Peyer's patch (tissue), 4 donors: Measurements from ENCODE around the gene CD47. TPM values are rescaled to one million over a fixed set of nuclear protein-coding genes. Genes with fewer than 3 reads are reported as not detected.

Experiments
- DNase-seq, 3 donors: peaks; one replicate each; pipeline ENCODE4 v3.0.0-alpha.2; 2017 to 2019
- H3K27ac ChIP-seq, 4 donors: fragments of 200-600 bp; sonication (generic); one replicate each; pipeline ENCODE4 v1.5.1; 2016 to 2019
- H3K27me3 ChIP-seq, 2 donors: fragments of 200-600 bp; sonication (generic); one replicate each; pipeline ENCODE4 v1.5.1; 2019
- H3K36me3 ChIP-seq, 3 donors: fragments of 200-600 bp; sonication (generic); one replicate each; pipeline ENCODE4 v1.5.1; 2016 to 2019
- H3K4me1 ChIP-seq, 4 donors: fragments of 200-600 bp; sonication (generic); one replicate each; pipeline ENCODE4 v1.5.1; 2016 to 2019
- H3K4me3 ChIP-seq, 4 donors: fragments of 200-600 bp; sonication (generic); 1 replicate in 3 of 4; 2 replicates in 1 of 4; pipeline ENCODE4 v1.5.1; 2016 to 2019; ENCODE audit warnings: mild to moderate bottlenecking in 1 of 4
- H3K9me3 ChIP-seq, 4 donors: fragments of 200-600 bp; sonication (generic); one replicate each; pipeline ENCODE4 v1.5.1; 2016 to 2019; ENCODE audit warnings: mild to moderate bottlenecking in 1 of 4
- POLR2A ChIP-seq, 2 donors: fragments of 450-650 bp; IDR thresholded peaks; one replicate each; pipeline ENCODE4 v1.5.1; 2017; ENCODE audit warnings: antibody characterized with exemption in 2 of 2, mild to moderate bottlenecking in 2 of 2, moderate library complexity in 2 of 2
- total RNA-seq, 4 donors: library from RNA; depleted of rRNA; stranded (reverse); fragments of >200 nt; gene quantifications; one replicate each; pipeline ENCODE4 v1.1.0, GENCODE V29; 2016
- TF ChIP-seq, protein P1 (sequence below), 6 experiments: fragments of 450-650 bp in 4 of 6; fragments of 200-600 bp in 2 of 6; sonication (generic) in 1 of 6; IDR thresholded peaks; one replicate each; pipeline ENCODE4 v1.5.1; 2017 to 2019; ENCODE audit warnings: antibody characterized with exemption in 6 of 6, mild to moderate bottlenecking in 3 of 6, moderate library complexity in 1 of 6

CD47 gene
- total RNA-seq, 4 donors from 2014 or later, result 50.1 to 55.7 (median 52.7) TPM

DNA sequence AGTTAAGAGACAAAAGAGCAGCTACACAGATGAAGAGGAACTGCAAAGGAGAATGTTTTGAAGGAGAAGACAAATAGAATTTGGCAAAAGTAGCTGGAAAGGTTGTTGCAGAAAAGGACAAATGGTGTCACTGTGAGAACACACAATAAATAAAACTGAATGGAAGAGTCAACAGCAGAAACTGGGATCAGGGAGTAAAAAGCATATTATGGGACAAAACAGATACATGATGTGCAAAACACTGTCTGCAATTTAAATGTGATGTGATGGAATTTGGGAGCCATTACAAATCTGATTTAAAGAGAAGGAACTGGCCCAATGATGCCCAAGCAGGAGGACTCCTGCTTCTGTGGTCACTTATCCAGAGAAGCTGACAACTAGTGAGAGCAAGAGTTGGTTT is 46.1 kb downstream of the CD47 start:
- no peak for DNase-seq
- Histone ChIP-seq H3K4me3 (no peak overlapping the region), H3K27me3 (no peaks in the 10 kb centered on the region), H3K27ac (no peak overlapping the region), H3K9me3 (no peaks in the 10 kb centered on the region), H3K36me3 (peaks cover 0 to 21% (median 0%) of the 10 kb centered on the region in 3 donors), H3K4me1 (no peaks in the 10 kb centered on the region)
- TF ChIP-seq, protein P1, sequence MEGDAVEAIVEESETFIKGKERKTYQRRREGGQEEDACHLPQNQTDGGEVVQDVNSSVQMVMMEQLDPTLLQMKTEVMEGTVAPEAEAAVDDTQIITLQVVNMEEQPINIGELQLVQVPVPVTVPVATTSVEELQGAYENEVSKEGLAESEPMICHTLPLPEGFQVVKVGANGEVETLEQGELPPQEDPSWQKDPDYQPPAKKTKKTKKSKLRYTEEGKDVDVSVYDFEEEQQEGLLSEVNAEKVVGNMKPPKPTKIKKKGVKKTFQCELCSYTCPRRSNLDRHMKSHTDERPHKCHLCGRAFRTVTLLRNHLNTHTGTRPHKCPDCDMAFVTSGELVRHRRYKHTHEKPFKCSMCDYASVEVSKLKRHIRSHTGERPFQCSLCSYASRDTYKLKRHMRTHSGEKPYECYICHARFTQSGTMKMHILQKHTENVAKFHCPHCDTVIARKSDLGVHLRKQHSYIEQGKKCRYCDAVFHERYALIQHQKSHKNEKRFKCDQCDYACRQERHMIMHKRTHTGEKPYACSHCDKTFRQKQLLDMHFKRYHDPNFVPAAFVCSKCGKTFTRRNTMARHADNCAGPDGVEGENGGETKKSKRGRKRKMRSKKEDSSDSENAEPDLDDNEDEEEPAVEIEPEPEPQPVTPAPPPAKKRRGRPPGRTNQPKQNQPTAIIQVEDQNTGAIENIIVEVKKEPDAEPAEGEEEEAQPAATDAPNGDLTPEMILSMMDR (IDR thresholded peaks at IDR 0.05), result no peak
- no peak for TF ChIP-seq POLR2A (IDR thresholded peaks at IDR 0.05)

DNA sequence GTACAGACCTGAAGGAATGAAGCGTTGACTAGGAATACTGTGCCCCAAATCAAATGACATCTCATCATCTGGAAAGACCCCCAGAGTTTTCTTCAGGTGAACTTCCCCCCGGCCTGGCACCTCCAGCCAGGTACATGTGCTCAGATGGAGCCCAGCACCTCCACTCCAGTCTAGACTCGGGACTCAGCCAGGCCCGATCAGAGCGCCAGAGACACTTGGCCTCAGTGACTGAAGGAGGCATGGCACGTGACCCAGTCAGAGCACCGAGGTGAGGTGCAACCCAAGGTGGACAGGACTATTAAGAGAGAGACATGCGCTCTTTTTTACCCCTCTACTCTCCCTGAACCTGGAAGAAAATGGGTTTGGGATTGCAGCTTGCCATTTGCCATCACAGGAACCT is 48.5 kb downstream of the CD47 start:
- no peak overlapping the region for H3K27ac ChIP-seq
- no peak for DNase-seq
- no peak overlapping the region for H3K4me3 ChIP-seq
- H3K9me3 ChIP-seq, result no peaks in the 10 kb centered on the region
- peaks cover 0 to 18% (median 0%) of the 10 kb centered on the region in 3 donors for H3K36me3 ChIP-seq
- H3K4me1 ChIP-seq, result no peaks in the 10 kb centered on the region
- no peak for TF ChIP-seq POLR2A (IDR thresholded peaks at IDR 0.05)
- H3K27me3 ChIP-seq, result no peaks in the 10 kb centered on the region

DNA sequence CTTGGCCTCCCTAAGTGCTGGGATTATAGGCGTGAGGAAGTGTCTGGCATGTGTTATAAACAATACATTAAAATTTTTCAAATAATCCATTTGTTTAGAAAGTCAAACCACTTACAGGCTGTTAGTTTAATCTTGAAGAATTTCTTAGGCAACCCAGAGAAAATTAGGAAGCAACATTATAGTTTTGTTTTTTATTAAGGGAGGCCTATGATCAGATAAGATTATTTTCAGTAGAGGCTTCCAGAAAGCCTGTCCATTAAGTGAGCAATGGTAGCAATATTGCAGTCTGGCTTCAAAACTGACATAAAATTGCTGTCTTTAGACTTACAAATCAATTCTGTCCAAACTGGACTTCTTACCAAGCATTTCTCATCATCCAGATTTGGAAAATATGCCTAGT is 49.6 kb downstream of the CD47 start:
- Histone ChIP-seq H3K27ac (no peak overlapping the region), H3K9me3 (no peaks in the 10 kb centered on the region), H3K4me1 (no peaks in the 10 kb centered on the region), H3K4me3 (no peak overlapping the region), H3K36me3 (peaks cover 0 to 11% (median 0%) of the 10 kb centered on the region in 3 donors), H3K27me3 (no peaks in the 10 kb centered on the region)
- no peak for TF ChIP-seq POLR2A (IDR thresholded peaks at IDR 0.05)
- TF ChIP-seq, protein P1 (IDR thresholded peaks at IDR 0.05), result no peak
- DNase-seq, result no peak

DNA sequence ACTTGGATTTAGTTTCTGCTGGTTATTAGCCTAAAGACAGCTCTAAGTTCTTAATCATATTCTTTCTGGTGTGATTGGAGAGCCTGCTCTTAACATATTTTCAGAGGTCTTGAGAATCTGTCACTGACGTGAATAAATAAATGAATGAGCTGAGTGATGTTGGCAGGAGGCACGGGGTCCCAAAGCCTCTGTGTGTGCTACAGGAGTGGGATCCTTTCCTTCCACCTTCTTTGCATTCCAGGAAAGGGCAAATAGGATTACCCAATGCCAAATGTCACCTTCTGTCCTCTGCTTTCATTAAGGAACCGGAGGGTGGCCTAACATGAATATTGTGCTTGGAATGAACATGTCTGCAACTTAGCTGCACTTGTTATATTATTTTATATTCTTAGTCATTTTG is 53.1 kb downstream of the CD47 start:
- DNase-seq, result no peak
- TF ChIP-seq, protein P1 (IDR thresholded peaks at IDR 0.05), result no peak
- TF ChIP-seq POLR2A (IDR thresholded peaks at IDR 0.05), result no peak
- H3K4me1 ChIP-seq, result no peaks in the 10 kb centered on the region
- H3K27me3 ChIP-seq, result no peaks in the 10 kb centered on the region
- peaks cover 0 to 6% (median 0%) of the 10 kb centered on the region in 3 donors for H3K36me3 ChIP-seq
- H3K4me3 ChIP-seq, result no peak overlapping the region
- no peak overlapping the region for H3K27ac ChIP-seq
- H3K9me3 ChIP-seq, result no peaks in the 10 kb centered on the region

DNA sequence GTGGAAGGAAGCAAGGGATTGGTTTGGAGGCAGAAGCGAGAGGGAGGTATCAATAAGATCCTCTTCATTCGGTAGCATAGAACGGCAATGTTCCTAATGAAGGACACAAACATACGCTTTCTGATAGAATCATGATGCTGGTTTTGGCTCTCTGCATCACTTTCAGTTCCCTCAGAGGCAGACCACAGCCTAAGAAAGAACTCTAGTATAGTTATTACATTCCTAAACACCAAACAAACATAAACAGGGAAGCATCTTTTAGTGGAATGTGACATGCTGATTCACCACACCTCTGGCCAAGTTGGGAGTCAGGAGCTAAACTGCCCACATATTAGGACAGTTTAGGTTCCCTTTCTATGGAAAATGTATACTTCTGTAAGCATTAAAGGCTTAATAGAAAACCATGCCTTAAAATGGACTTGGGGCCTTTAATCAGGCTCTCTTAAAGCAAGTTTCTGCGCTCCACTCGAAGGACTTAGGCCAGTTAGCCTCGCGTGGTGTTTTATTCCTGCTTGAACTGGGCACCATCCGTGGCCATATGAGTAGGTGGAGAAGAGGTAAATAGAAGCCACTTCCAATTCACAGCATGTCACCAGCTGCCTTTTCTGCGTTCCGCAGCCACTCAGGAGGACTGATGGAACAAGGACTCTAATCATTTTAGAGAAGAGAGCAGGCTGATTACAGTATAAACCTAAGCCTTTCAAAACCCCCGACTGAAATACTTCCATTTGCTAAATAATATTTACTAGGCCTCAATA is 53.7 kb downstream of the CD47 start:
- Histone ChIP-seq H3K4me3 (no peak overlapping the region), H3K27ac (no peak overlapping the region), H3K36me3 (peaks cover 0 to under 1% (median 0%) of the 10 kb centered on the region in 3 donors), H3K27me3 (no peaks in the 10 kb centered on the region), H3K4me1 (no peaks in the 10 kb centered on the region), H3K9me3 (no peaks in the 10 kb centered on the region)
- TF ChIP-seq POLR2A (IDR thresholded peaks at IDR 0.05), result no peak
- TF ChIP-seq, protein P1 (IDR thresholded peaks at IDR 0.05), result no peak
- no peak for DNase-seq

DNA sequence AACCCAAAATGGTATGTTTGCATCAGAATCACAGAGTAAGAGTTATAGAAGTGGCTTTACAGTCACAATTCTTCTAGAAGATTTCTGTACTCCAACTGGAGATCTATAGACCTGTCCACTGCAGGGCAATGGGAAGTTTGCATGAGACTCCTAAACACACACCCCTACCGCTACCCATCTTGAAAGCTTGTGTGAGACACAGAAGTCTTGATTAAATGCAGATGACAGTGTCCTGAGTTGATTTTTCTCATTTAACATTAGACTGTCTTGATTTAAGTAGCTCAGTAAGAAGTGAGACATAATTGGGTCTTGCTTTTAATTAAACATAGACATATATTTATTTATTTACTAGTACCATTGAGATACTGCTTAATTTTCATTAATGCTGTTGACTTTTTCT is 54.4 kb downstream of the CD47 start:
- no peak for TF ChIP-seq POLR2A (IDR thresholded peaks at IDR 0.05)
- TF ChIP-seq, protein P1 (IDR thresholded peaks at IDR 0.05), result no peak
- Histone ChIP-seq H3K27ac (no peak overlapping the region), H3K4me3 (no peak overlapping the region), H3K36me3 (no peaks in the 10 kb centered on the region), H3K9me3 (no peaks in the 10 kb centered on the region), H3K27me3 (no peaks in the 10 kb centered on the region), H3K4me1 (no peaks in the 10 kb centered on the region)
- no peak for DNase-seq
